NCI-H1092 treated with DMSO at 0.1 percent for 48 hours (cell line): ENCODE results near the gene PSD2.

Experiments used
- DNase-seq: peaks from one replicate; lab custom pipeline; 2025; lab: John Stamatoyannopoulos, UW

Gene PSD2

GRCh38 chr5:139763280-139763929, 32.2 kb upstream of the PSD2 start:
- no peak for DNase-seq

GRCh38 chr5:139763930-139764791, 31.4 kb upstream of the PSD2 start:
- peak; percentile 59 for DNase-seq

GRCh38 chr5:139764886-139765408, 30.7 kb upstream of the PSD2 start:
- no peak for DNase-seq

GRCh38 chr5:139765409-139766217, 30.0 kb upstream of the PSD2 start:
- peak; percentile 79 for DNase-seq

GRCh38 chr5:139767960-139768359, 27.6 kb upstream of the PSD2 start:
- DNase-seq = no peak

- no peak for DNase-seq
Measured at GRCh38 chr5:139768807-139769465, 26.7 kb upstream of the PSD2 start.

GRCh38 chr5:139769477-139769876, 26.1 kb upstream of the PSD2 start:
- no peak for DNase-seq

- DNase-seq = no peak
Measured at GRCh38 chr5:139770722-139771121, 24.9 kb upstream of the PSD2 start.

GRCh38 chr5:139772089-139772791, 23.4 kb upstream of the PSD2 start:
- DNase-seq = no peak

- DNase-seq = no peak
Measured at GRCh38 chr5:139772927-139773690, 22.5 kb upstream of the PSD2 start.

- peak; percentile 45 for DNase-seq
Measured at GRCh38 chr5:139774980-139775661, 20.5 kb upstream of the PSD2 start.

GRCh38 chr5:139775872-139776271, 19.7 kb upstream of the PSD2 start:
- no peak for DNase-seq

GRCh38 chr5:139776861-139777260, 18.7 kb upstream of the PSD2 start:
- DNase-seq = peak; percentile 22

GRCh38 chr5:139783436-139783965, 12.1 kb upstream of the PSD2 start:
- no peak for DNase-seq

- DNase-seq = no peak
Measured at GRCh38 chr5:139784488-139784887, 11.1 kb upstream of the PSD2 start.

GRCh38 chr5:139787257-139787567, 8.4 kb upstream of the PSD2 start:
- no peak for DNase-seq

- peak; percentile 26 for DNase-seq
Measured at GRCh38 chr5:139787568-139788293, 7.9 kb upstream of the PSD2 start.

- DNase-seq = no peak
Measured at GRCh38 chr5:139788294-139788910, 7.2 kb upstream of the PSD2 start.
